Measurements from ENCODE around the gene CDK17.
"Not testable (repeated sequence)": the region's sequence is repeated elsewhere in the genome, so short reads cannot be mapped to it uniquely, and the experiment has no call there.

Gene CDK17

GRCh38 chr12:96431067-96431466 is 30.8 kb upstream of the CDK17 start:
- Histone ChIP-seq H3K4me3 (ENCODE audit: low read length) (no peak overlapping the region), H2AFZ (ENCODE audit: low read depth, low read length) (no peak overlapping the region), H3K27me3 (ENCODE audit: insufficient read depth, low read length) (no peaks in the 10 kb centered on the region), H3K9me3 (ENCODE audit: low read length) (no peaks in the 10 kb centered on the region), H3K36me3 (ENCODE audit: insufficient read depth, low read length) (no peaks in the 10 kb centered on the region), H3K4me1 (ENCODE audit: insufficient read depth, low read length) (peaks cover 6% of the 10 kb centered on the region)

- Histone ChIP-seq H3K4me1 (ENCODE audit: insufficient read depth, low read length) (peaks cover 6% of the 10 kb centered on the region), H2AFZ (ENCODE audit: low read depth, low read length) (peak overlapping the region; percentile 65), H3K36me3 (ENCODE audit: insufficient read depth, low read length) (no peaks in the 10 kb centered on the region), H3K27me3 (ENCODE audit: insufficient read depth, low read length) (no peaks in the 10 kb centered on the region), H3K4me3 (ENCODE audit: low read length) (no peak overlapping the region), H3K9me3 (ENCODE audit: low read length) (no peaks in the 10 kb centered on the region)
These were observed 27.1 kb upstream of the CDK17 start for GRCh38 chr12:96427269-96427729.

GRCh38 chr12:96425951-96426350 is 25.7 kb upstream of the CDK17 start:
- no peaks in the 10 kb centered on the region for H3K36me3 ChIP-seq (ENCODE audit: insufficient read depth, low read length)
- H3K4me1 ChIP-seq (ENCODE audit: insufficient read depth, low read length) = peaks cover 6% of the 10 kb centered on the region
- no peaks in the 10 kb centered on the region for H3K9me3 ChIP-seq (ENCODE audit: low read length)
- H2AFZ ChIP-seq (ENCODE audit: low read depth, low read length) = no peak overlapping the region
- H3K27me3 ChIP-seq (ENCODE audit: insufficient read depth, low read length) = no peaks in the 10 kb centered on the region
- H3K4me3 ChIP-seq (ENCODE audit: low read length) = no peak overlapping the region

GRCh38 chr12:96425321-96425720 is 25.1 kb upstream of the CDK17 start:
- Histone ChIP-seq H3K4me3 (ENCODE audit: low read length) (no peak overlapping the region), H3K36me3 (ENCODE audit: insufficient read depth, low read length) (no peaks in the 10 kb centered on the region), H3K4me1 (ENCODE audit: insufficient read depth, low read length) (peaks cover 6% of the 10 kb centered on the region), H2AFZ (ENCODE audit: low read depth, low read length) (no peak overlapping the region), H3K9me3 (ENCODE audit: low read length) (no peaks in the 10 kb centered on the region), H3K27me3 (ENCODE audit: insufficient read depth, low read length) (no peaks in the 10 kb centered on the region)

GRCh38 chr12:96424601-96425000 is 24.4 kb upstream of the CDK17 start:
- no peak overlapping the region for H2AFZ ChIP-seq (ENCODE audit: low read depth, low read length)
- no peak overlapping the region for H3K4me3 ChIP-seq (ENCODE audit: low read length)
- peaks cover 6% of the 10 kb centered on the region for H3K4me1 ChIP-seq (ENCODE audit: insufficient read depth, low read length)
- no peaks in the 10 kb centered on the region for H3K27me3 ChIP-seq (ENCODE audit: insufficient read depth, low read length)
- no peaks in the 10 kb centered on the region for H3K36me3 ChIP-seq (ENCODE audit: insufficient read depth, low read length)
- H3K9me3 ChIP-seq (ENCODE audit: low read length) = no peaks in the 10 kb centered on the region

- no peak overlapping the region for H3K4me3 ChIP-seq (ENCODE audit: low read length)
- H3K4me1 ChIP-seq (ENCODE audit: insufficient read depth, low read length) = peaks cover 3% of the 10 kb centered on the region
- no peaks in the 10 kb centered on the region for H3K36me3 ChIP-seq (ENCODE audit: insufficient read depth, low read length)
- no peak overlapping the region for H2AFZ ChIP-seq (ENCODE audit: low read depth, low read length)
- no peaks in the 10 kb centered on the region for H3K9me3 ChIP-seq (ENCODE audit: low read length)
- H3K27me3 ChIP-seq (ENCODE audit: insufficient read depth, low read length) = no peaks in the 10 kb centered on the region
These were observed 22.0 kb upstream of the CDK17 start for GRCh38 chr12:96422192-96422591.

- no peaks in the 10 kb centered on the region for H3K27me3 ChIP-seq (ENCODE audit: insufficient read depth, low read length)
- H3K9me3 ChIP-seq (ENCODE audit: low read length) = no peaks in the 10 kb centered on the region
- H3K4me3 ChIP-seq (ENCODE audit: low read length) = no peak overlapping the region
- no peaks in the 10 kb centered on the region for H3K36me3 ChIP-seq (ENCODE audit: insufficient read depth, low read length)
- no peaks in the 10 kb centered on the region for H3K4me1 ChIP-seq (ENCODE audit: insufficient read depth, low read length)
- no peak overlapping the region for H2AFZ ChIP-seq (ENCODE audit: low read depth, low read length)
These were observed 20.8 kb upstream of the CDK17 start for GRCh38 chr12:96421014-96421413.

GRCh38 chr12:96420277-96420835 is 20.1 kb upstream of the CDK17 start:
- Histone ChIP-seq H3K4me1 (ENCODE audit: insufficient read depth, low read length) (no peaks in the 10 kb centered on the region), H3K36me3 (ENCODE audit: insufficient read depth, low read length) (no peaks in the 10 kb centered on the region), H3K4me3 (ENCODE audit: low read length) (no peak overlapping the region), H2AFZ (ENCODE audit: low read depth, low read length) (no peak overlapping the region), H3K27me3 (ENCODE audit: insufficient read depth, low read length) (no peaks in the 10 kb centered on the region), H3K9me3 (ENCODE audit: low read length) (no peaks in the 10 kb centered on the region)

GRCh38 chr12:96419576-96420276 is 19.5 kb upstream of the CDK17 start:
- H2AFZ ChIP-seq (ENCODE audit: low read depth, low read length) = no peak overlapping the region
- no peaks in the 10 kb centered on the region for H3K4me1 ChIP-seq (ENCODE audit: insufficient read depth, low read length)
- H3K9me3 ChIP-seq (ENCODE audit: low read length) = no peaks in the 10 kb centered on the region
- no peaks in the 10 kb centered on the region for H3K36me3 ChIP-seq (ENCODE audit: insufficient read depth, low read length)
- no peaks in the 10 kb centered on the region for H3K27me3 ChIP-seq (ENCODE audit: insufficient read depth, low read length)
- no peak overlapping the region for H3K4me3 ChIP-seq (ENCODE audit: low read length)

- not testable (repeated sequence) for H3K27me3 ChIP-seq (ENCODE audit: insufficient read depth, low read length); H3K4me3 ChIP-seq (ENCODE audit: low read length); H3K9me3 ChIP-seq (ENCODE audit: low read length); H2AFZ ChIP-seq (ENCODE audit: low read depth, low read length); H3K36me3 ChIP-seq (ENCODE audit: insufficient read depth, low read length); H3K4me1 ChIP-seq (ENCODE audit: insufficient read depth, low read length)
These were observed 17.4 kb upstream of the CDK17 start for GRCh38 chr12:96417688-96418087.

- Histone ChIP-seq H2AFZ (ENCODE audit: low read depth, low read length) (peak overlapping the region; percentile 18), H3K9me3 (ENCODE audit: low read length) (no peaks in the 10 kb centered on the region), H3K4me3 (ENCODE audit: low read length) (no peak overlapping the region), H3K27me3 (ENCODE audit: insufficient read depth, low read length) (no peaks in the 10 kb centered on the region), H3K36me3 (ENCODE audit: insufficient read depth, low read length) (no peaks in the 10 kb centered on the region), H3K4me1 (ENCODE audit: insufficient read depth, low read length) (no peaks in the 10 kb centered on the region)
These were observed 16.0 kb upstream of the CDK17 start for GRCh38 chr12:96416033-96416799.

- Histone ChIP-seq H3K27me3 (ENCODE audit: insufficient read depth, low read length) (no peaks in the 10 kb centered on the region), H2AFZ (ENCODE audit: low read depth, low read length) (no peak overlapping the region)
These were observed 14.4 kb upstream of the CDK17 start for GRCh38 chr12:96414637-96415036.

GRCh38 chr12:96412431-96412830 is 12.2 kb upstream of the CDK17 start:
- H3K9me3 ChIP-seq (ENCODE audit: low read length) = no peaks in the 10 kb centered on the region
- H3K4me1 ChIP-seq (ENCODE audit: insufficient read depth, low read length) = no peaks in the 10 kb centered on the region
- H3K4me3 ChIP-seq (ENCODE audit: low read length) = no peak overlapping the region
- H2AFZ ChIP-seq (ENCODE audit: low read depth, low read length) = no peak overlapping the region
- H3K27me3 ChIP-seq (ENCODE audit: insufficient read depth, low read length) = no peaks in the 10 kb centered on the region
- no peaks in the 10 kb centered on the region for H3K36me3 ChIP-seq (ENCODE audit: insufficient read depth, low read length)

More at GRCh38 chr12:96414637-96415036, 14.4 kb upstream of the CDK17 start:
- no peaks in the 10 kb centered on the region for H3K9me3 ChIP-seq (ENCODE audit: low read length)
- no peak overlapping the region for H3K4me3 ChIP-seq (ENCODE audit: low read length)
- H3K4me1 ChIP-seq (ENCODE audit: insufficient read depth, low read length) = no peaks in the 10 kb centered on the region
- no peaks in the 10 kb centered on the region for H3K36me3 ChIP-seq (ENCODE audit: insufficient read depth, low read length)
